Epithelial cell of proximal tubule (primary cell): ENCODE measurements around the gene INTS4. TPM values are rescaled to one million over a fixed set of nuclear protein-coding genes. Genes with fewer than 3 reads are reported as not detected.
"Not testable (repeated sequence)": the region's sequence is repeated elsewhere in the genome, so short reads cannot be mapped to it uniquely, and the experiment has no call there.

Experiments used
- DNase-seq: peaks from one replicate; pipeline ENCODE4 v3.0.0-alpha.2; 2011; ENCODE audit warnings: low read depth
- H3K4me3 ChIP-seq: 2 replicates; pipeline ENCODE4 v1.5.1; 2011; ENCODE audit warnings: low read depth, mild to moderate bottlenecking, low read length
- CTCF ChIP-seq: conservative IDR thresholded peaks from 2 replicates; pipeline ENCODE4 v1.5.1; 2012; ENCODE audit warnings: low read depth, mild to moderate bottlenecking, low read length
- total RNA-seq: library from RNA; depleted of rRNA; stranded (reverse); fragments of >200 nt; gene quantifications from 2 replicates; pipeline ENCODE4 v1.2.3, GENCODE V29; 2015

Gene INTS4
- total RNA-seq, 1 donor from 2014 or later = 15.3 TPM

- no peak for DNase-seq
- TF ChIP-seq CTCF = no peak
- no peak overlapping the region for H3K4me3 ChIP-seq
Observed at GRCh38 chr11:77981346-77981947, 13.0 kb downstream of the INTS4 start.

DNA sequence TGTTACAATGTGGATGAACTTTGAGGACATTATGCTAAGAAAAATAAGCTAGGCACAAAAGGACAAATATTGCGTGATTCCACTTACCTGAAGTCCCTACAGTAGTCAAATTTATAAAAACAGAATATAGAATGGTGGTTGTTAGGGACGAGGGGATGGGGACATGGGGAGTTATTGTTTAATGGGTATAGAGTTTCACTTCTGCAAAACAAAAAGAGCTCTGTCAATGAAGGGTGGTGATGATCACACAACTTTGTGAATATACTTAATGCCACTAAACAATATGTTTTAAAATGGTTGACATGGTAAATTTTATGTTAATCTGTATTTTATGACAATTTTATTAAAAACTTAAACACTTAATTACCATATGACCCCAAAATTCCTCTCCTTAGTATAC lies 26.1 kb downstream of the INTS4 start:
- no peak for TF ChIP-seq CTCF

GRCh38 chr11:77967753-77968152 lies 26.7 kb downstream of the INTS4 start:
- DNase-seq = no peak
- no peak for TF ChIP-seq CTCF
- no peak overlapping the region for H3K4me3 ChIP-seq

More for the DNA sequence above, 26.1 kb downstream of the INTS4 start:
- H3K4me3 ChIP-seq = no peak overlapping the region
- no peak for DNase-seq

- no peak overlapping the region for H3K4me3 ChIP-seq
- no peak for TF ChIP-seq CTCF
- DNase-seq = no peak
Observed at GRCh38 chr11:77967121-77967520, 27.3 kb downstream of the INTS4 start.

- no peak for TF ChIP-seq CTCF
- H3K4me3 ChIP-seq = no peak overlapping the region
- no peak for DNase-seq
Observed at GRCh38 chr11:77966338-77966737, 28.1 kb downstream of the INTS4 start.

- H3K4me3 ChIP-seq = no peak overlapping the region
- DNase-seq = no peak
- TF ChIP-seq CTCF = no peak
Observed at GRCh38 chr11:77959434-77959833, 35.0 kb downstream of the INTS4 start.

DNA sequence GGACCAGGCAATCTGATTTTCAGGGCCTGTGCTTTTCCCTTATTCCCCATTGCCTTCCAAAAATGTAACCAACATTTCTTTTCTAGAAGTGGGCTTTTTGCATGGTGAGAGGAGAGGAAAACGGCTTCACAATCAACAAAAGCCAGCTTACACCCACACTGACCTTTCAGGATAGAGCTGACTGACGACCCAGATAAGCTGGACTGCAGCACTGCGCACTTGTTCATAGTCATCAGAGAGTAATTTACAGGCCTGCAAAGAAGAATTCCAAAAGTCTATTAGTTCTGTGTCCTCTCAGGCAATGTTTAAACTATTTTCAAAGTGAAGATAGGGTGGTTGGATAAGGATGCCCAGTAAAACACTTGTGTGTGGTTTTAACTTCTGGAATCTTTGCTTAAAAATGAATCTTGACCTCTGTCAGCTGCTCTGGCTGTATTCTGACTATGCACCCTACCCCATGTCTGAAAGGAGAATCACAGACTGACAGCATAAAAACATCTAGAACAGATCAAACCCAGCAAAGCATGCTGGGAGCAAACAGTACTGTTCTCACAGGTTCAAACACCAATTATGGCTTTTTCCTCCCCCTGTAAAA lies 35.8 kb downstream of the INTS4 start:
- not testable (repeated sequence) for H3K4me3 ChIP-seq, DNase-seq

DNA sequence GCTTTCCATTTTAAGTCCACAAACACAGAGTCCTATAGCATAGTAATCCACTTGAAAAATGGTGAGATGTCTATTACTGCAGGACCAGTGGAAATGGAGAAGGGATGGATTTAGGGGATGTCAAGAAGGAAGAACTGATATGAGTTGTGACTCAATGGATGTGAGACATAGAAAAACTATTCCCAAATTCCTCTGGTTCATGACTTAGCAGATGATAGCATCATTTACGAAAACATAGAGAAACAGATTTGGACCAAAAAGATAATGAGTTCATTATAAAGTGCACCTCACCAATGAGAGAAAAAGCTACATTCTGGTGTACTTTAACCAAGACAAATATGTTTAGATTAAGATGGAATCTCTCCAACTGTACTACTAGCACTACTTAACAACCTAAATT lies 51.2 kb downstream of the INTS4 start:
- DNase-seq, H3K4me3 ChIP-seq: not testable (repeated sequence)

DNA sequence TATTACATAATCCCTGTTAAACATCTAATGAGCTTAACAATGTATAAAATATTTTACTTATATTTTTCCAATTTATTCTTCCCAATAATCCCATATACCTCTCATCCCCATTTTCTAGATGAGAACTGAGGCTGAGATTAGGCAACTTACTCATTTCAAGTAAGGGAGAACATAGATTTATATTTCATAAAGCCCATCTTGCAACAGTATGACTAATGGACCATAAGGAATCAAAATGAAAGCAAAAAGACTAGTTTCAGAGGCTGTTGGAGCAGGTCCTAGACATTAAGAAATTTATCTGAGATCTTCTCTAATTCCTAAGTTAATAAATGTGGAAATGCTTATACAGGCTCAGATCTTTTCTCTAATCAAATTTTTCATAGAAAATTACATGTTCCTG lies 52.0 kb downstream of the INTS4 start:
- H3K4me3 ChIP-seq = not testable (repeated sequence)

DNA sequence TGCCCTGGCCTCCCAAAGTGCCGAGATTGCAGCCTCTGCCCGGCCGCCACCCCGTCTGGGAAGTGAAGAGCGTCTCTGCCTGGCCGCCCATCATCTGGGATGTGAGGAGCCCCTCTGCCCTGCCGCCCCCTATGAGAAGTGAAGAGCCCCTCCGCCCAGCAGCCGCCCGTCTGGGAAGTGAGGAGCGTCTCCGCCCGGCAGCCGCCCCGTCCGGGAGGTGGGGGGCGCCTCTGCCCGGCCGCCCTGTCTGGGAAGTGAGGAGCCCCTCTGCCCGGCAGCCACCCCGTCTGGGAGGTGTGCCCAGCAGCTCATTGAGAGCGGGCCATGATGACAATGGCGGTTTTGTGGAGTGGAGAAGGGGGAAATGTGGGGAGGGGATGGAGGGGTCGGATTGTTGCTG lies 60.9 kb downstream of the INTS4 start:
- DNase-seq, H3K4me3 ChIP-seq: not testable (repeated sequence)

More for the DNA sequence above, 52.0 kb downstream of the INTS4 start:
- DNase-seq = not testable (repeated sequence)

DNA sequence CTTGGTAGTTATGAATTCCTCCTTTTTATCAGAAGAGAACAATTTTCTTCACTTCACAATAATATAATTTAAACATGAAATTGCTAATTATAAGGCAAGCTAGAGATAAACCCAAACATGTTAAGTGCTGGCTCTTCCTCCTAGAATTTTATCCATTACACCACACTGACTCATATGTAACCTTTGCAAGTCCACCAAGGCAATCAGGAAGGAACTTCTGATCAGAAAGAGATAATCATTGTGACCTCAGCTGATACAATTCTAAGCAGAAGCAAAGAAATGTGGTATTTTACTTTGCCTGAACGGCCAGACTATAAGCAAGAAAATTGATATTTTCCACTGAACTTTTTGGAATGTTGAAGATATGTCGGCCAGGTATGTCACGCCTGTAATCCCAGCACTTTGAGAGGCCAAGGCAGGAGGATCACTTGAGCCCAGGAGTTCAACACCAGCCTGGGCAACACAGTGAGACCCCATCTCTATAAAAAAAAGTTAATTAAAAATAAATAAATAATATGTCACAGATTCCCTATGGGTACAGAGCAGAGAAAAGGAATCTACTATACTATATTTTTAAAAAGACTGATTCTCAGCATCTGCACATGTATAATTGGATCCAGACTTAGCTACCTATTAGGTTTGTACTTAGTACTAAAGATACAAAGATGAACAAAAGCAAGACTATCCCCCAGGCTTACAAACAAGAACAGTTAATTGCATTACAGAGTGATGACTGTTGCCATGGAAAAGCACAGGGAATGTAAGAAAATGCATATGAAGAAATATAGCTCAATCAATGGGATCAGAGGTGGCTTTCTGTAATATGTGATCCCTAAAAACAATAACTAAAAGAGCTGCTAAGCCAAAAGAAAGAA lies 63.9 kb downstream of the INTS4 start:
- H3K4me3 ChIP-seq, DNase-seq: not testable (repeated sequence)
